ENCODE measurements around the gene AACS. TPM values are rescaled to one million over a fixed set of nuclear protein-coding genes. Genes with fewer than 3 reads are reported as not detected.

The AACS gene
- total and polyA plus RNA-seq, 10 of the 15 experiments (the other 5 are each of a cell fraction or from before 2014, with no cell fraction given): 10.1 to 34.0 (median 21.1) TPM

DNA sequence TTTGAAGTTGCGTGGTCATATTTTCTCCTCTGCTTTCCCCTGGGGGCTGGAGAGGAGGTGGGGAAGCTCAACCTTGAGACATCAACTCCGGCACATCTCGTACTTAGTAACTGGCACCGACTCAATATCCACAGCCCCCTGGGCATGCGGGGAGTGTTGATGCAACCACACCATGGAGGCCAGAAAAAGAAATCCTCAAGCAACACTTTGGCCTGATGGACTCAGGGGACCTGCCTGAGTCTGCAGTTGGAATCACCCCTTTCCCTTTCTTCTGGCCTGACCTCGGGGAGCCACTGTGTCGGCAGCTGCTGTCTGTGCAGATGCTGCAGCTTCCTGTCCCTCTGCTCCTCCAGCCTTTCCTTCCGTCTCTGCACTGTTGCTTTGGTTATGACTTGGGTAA lies 11.4 kb upstream of the AACS start (continued):
- no peak for TF ChIP-seq STAT1 (conservative IDR thresholded peaks at IDR 0.05)
- TF ChIP-seq YBX1 (IDR thresholded peaks at IDR 0.05): no peak

DNA sequence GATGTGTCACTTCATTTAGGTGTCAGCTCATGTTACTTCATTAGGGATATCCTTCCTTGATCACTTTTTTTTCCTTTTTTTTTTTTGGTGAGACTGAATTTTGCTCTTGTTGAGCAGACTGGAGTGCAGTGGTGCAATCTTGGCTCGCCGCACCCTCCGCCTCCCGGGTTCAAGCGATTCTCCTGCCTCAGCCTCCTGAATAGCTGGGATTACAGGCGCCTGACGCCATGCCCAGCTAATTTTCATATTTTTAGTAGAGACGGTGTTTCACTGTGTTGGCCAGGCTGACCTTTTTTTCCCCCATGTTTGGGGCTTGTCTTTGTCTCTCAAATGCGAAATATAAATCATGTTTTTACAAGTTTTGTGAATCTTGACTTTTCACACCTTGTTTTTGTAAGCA lies 9.6 kb upstream of the AACS start:
- H3K27ac ChIP-seq (ENCODE audit: control insufficient read depth, insufficient read depth): no peak overlapping the region
- no peaks in the 10 kb centered on the region for H3K27me3 ChIP-seq (replicated peaks in 1 of 2; ENCODE audit: control insufficient read depth in 2 of 2, insufficient read depth in 2 of 2, low read length in 1 of 2)
- no peak overlapping the region for H2AFZ ChIP-seq (ENCODE audit: control insufficient read depth, low read depth, low read length)
- BruUV-seq (replicated peaks): no TSS peak
- no peak for FAIRE-seq
- H3K79me2 ChIP-seq (ENCODE audit: control insufficient read depth, insufficient read depth, low read length): no peaks in the 10 kb centered on the region
- H3K4me3 ChIP-seq: no peak overlapping the region
- TF ChIP-seq CREM (IDR thresholded peaks at IDR 0.05; ENCODE audit: low read depth): no peak
- no peaks in the 10 kb centered on the region for H4K20me1 ChIP-seq (ENCODE audit: control insufficient read depth, insufficient read depth)
- SMC1A ChIA-PET (ENCODE audit: uncharacterized antibody, unreplicated experiment): no interaction called here
- WGBS (ENCODE audit: insufficient coverage, insufficient replicate concordance, low lambda C conversion rate, missing lambda C conversion rate): 69% methylated on average over 9 of the region's 9 CpGs
- DNase-seq (ENCODE audit: low read depth, low spot score): no peak
- H3K4me1 ChIP-seq (ENCODE audit: control insufficient read depth, insufficient read depth, low read length): no peaks in the 10 kb centered on the region
- no peak overlapping the region for H3K9ac ChIP-seq (ENCODE audit: control insufficient read depth, insufficient read depth, low read length)
- H3K9me3 ChIP-seq (replicated peaks; ENCODE audit: control insufficient read depth, insufficient read depth, low read length): no peaks in the 10 kb centered on the region
- POLR2A ChIA-PET: interaction anchor here (0.6 kb wide), 1 partner anchor 57 kb away, joined by 4 read pairs; no protein-coding TSS in a partner anchor
- ATAC-seq: no peak
- RAD21 ChIA-PET (ENCODE audit: unreplicated experiment): no interaction called here
- no peaks in the 10 kb centered on the region for H3K36me3 ChIP-seq (ENCODE audit: control insufficient read depth in 2 of 2, insufficient read depth in 2 of 2, low read length in 1 of 2)
- intact Hi-C loops (cut with micrococcal nuclease; ENCODE audit: unreplicated experiment): no loop called here
- in situ Hi-C loops (cut with MboI): no loop called here
- CTCF ChIA-PET: no interaction called here
- H3K4me2 ChIP-seq (ENCODE audit: control insufficient read depth, insufficient read depth): no peak overlapping the region

DNA sequence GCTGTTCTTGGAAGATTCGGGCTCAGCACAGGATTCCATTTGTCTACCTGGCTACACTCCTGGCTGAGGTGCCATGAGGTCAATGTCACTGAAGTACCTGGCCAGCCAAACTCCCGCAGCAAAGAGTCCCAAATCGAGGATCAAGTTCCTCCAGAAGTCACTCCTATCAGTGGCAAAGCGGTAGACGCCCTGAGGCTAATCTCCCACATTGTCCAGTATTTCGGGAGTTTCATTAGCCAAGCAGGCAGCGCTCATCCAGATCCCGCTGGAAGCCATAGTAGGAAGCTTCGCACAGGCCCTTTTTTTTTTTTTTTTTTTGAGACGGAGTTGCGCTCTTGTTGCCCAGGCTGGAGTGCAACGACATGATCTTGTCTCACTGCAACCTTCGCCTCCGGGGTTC lies 8.9 kb upstream of the AACS start:
- no peak overlapping the region for H2AFZ ChIP-seq (ENCODE audit: control insufficient read depth, low read depth, low read length)
- H3K4me2 ChIP-seq (ENCODE audit: control insufficient read depth, insufficient read depth): no peak overlapping the region
- intact Hi-C loops (cut with micrococcal nuclease; ENCODE audit: unreplicated experiment): no loop called here
- in situ Hi-C loops (cut with MboI): no loop called here
- ChIA-PET RAD21 (ENCODE audit: unreplicated experiment) (no interaction called here), POLR2A (interaction anchor here (0.6 kb wide), 1 partner anchor 58 kb away, joined by 4 read pairs; no protein-coding TSS in a partner anchor), SMC1A (ENCODE audit: uncharacterized antibody, unreplicated experiment) (no interaction called here), CTCF (no interaction called here)
- no peak for FAIRE-seq
- WGBS (ENCODE audit: insufficient coverage, insufficient replicate concordance, low lambda C conversion rate, missing lambda C conversion rate): 82% methylated on average over 12 of the region's 14 CpGs
- TF ChIP-seq, protein P1, sequence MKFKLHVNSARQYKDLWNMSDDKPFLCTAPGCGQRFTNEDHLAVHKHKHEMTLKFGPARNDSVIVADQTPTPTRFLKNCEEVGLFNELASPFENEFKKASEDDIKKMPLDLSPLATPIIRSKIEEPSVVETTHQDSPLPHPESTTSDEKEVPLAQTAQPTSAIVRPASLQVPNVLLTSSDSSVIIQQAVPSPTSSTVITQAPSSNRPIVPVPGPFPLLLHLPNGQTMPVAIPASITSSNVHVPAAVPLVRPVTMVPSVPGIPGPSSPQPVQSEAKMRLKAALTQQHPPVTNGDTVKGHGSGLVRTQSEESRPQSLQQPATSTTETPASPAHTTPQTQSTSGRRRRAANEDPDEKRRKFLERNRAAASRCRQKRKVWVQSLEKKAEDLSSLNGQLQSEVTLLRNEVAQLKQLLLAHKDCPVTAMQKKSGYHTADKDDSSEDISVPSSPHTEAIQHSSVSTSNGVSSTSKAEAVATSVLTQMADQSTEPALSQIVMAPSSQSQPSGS (IDR thresholded peaks at IDR 0.05; ENCODE audit: low read length): no peak
- TF ChIP-seq LARP7 (IDR thresholded peaks at IDR 0.05): no peak
- no peak for TF ChIP-seq ZZZ3 (IDR thresholded peaks at IDR 0.05; ENCODE audit: control insufficient read depth, insufficient read length, low read depth)
- no peaks in the 10 kb centered on the region for H3K27me3 ChIP-seq (replicated peaks in 1 of 2; ENCODE audit: control insufficient read depth in 2 of 2, insufficient read depth in 2 of 2, low read length in 1 of 2)
- no peak overlapping the region for H3K9ac ChIP-seq (ENCODE audit: control insufficient read depth, insufficient read depth, low read length)
- no peaks in the 10 kb centered on the region for H3K4me1 ChIP-seq (ENCODE audit: control insufficient read depth, insufficient read depth, low read length)
- no peaks in the 10 kb centered on the region for H3K9me3 ChIP-seq (replicated peaks; ENCODE audit: control insufficient read depth, insufficient read depth, low read length)
- H3K79me2 ChIP-seq (ENCODE audit: control insufficient read depth, insufficient read depth, low read length): no peaks in the 10 kb centered on the region
- no peak for DNase-seq (ENCODE audit: low read depth, low spot score)
- no peaks in the 10 kb centered on the region for H4K20me1 ChIP-seq (ENCODE audit: control insufficient read depth, insufficient read depth)
- H3K27ac ChIP-seq (ENCODE audit: control insufficient read depth, insufficient read depth): no peak overlapping the region
- ATAC-seq: no peak
- no peaks in the 10 kb centered on the region for H3K36me3 ChIP-seq (ENCODE audit: control insufficient read depth in 2 of 2, insufficient read depth in 2 of 2, low read length in 1 of 2)
- no TSS peak for BruUV-seq (replicated peaks)
- no peak overlapping the region for H3K4me3 ChIP-seq
